Measurements from ENCODE around the gene KRT77.
A peak's percentile ranks its signal among the peaks of the same experiment; 100 is the strongest.

The KRT77 gene

GRCh38 chr12:52655720-52656124, 47.6 kb downstream of the KRT77 start:
- DNase-seq (ENCODE audit: low read depth): peak; percentile 22

- no peak for DNase-seq (ENCODE audit: low read depth)
These were observed 48.1 kb downstream of the KRT77 start for GRCh38 chr12:52655251-52655650.

- DNase-seq (ENCODE audit: low read depth): no peak
These were observed 51.5 kb downstream of the KRT77 start, which contains the start of gene KRT2 for GRCh38 chr12:52651726-52652261. TSS of gene KRT2 (minus strand) at chr12:52652211. CDS start at chr12:52652142, 69 bp downstream.

GRCh38 chr12:52650520-52651081, 52.7 kb downstream of the KRT77 start:
- DNase-seq (ENCODE audit: low read depth): peak; percentile 4

- no peak for DNase-seq (ENCODE audit: low read depth)
These were observed 54.3 kb downstream of the KRT77 start for GRCh38 chr12:52649066-52649465.

- DNase-seq (ENCODE audit: low read depth): no peak
These were observed 55.2 kb downstream of the KRT77 start for GRCh38 chr12:52648012-52648550.

- no peak for DNase-seq (ENCODE audit: low read depth)
These were observed 55.7 kb downstream of the KRT77 start for GRCh38 chr12:52647601-52648000.

- DNase-seq (ENCODE audit: low read depth): no peak
These were observed 56.7 kb downstream of the KRT77 start for GRCh38 chr12:52646613-52647012.

GRCh38 chr12:52645982-52646381, 57.3 kb downstream of the KRT77 start:
- no peak for DNase-seq (ENCODE audit: low read depth)

GRCh38 chr12:52645120-52645761, 58.1 kb downstream of the KRT77 start:
- no peak for DNase-seq (ENCODE audit: low read depth)

- no peak for DNase-seq (ENCODE audit: low read depth)
These were observed 59.3 kb downstream of the KRT77 start for GRCh38 chr12:52644078-52644415.

GRCh38 chr12:52643233-52644077, 59.9 kb downstream of the KRT77 start:
- no peak for DNase-seq (ENCODE audit: low read depth)

- no peak for DNase-seq (ENCODE audit: low read depth)
These were observed 61.9 kb downstream of the KRT77 start for GRCh38 chr12:52641468-52641867.
